ENCODE data around the gene ENKUR. TPM values are rescaled to one million over a fixed set of nuclear protein-coding genes. Genes with fewer than 3 reads are reported as not detected.

Gene ENKUR
- total and polyA plus RNA-seq, 8 donors = 0.40 to 0.47 TPM; not detected in 6

GRCh38 chr10:25061125-25061524, 45.2 kb upstream of the ENKUR start:
- H3K9me3 ChIP-seq = no peaks in the 10 kb centered on the region
- ATAC-seq (no peak), DNase-seq (no peak), FAIRE-seq (no peak)
- H3K4me1 ChIP-seq = peaks cover 0 to 7% (median 0%) of the 10 kb centered on the region in 3 donors
- no peak overlapping the region for H3K4me3 ChIP-seq
- no peak for TF ChIP-seq CTCF (IDR thresholded peaks at IDR 0.05)
- H3K36me3 ChIP-seq = no peaks in the 10 kb centered on the region
- WGBS, 2 donors = 94 to 97% methylated on average over 7 of the region's 7 CpGs
- H3K27me3 ChIP-seq = no peaks in the 10 kb centered on the region
- H3K27ac ChIP-seq = peak overlapping the region in 1 of 4 donors; percentile 95
- intact Hi-C loops (cut with DNase I) = no loop called here

- FAIRE-seq = no peak
- no peak for TF ChIP-seq CTCF (IDR thresholded peaks at IDR 0.05)
Observed at GRCh38 chr10:25059990-25060389, 44.0 kb upstream of the ENKUR start.

GRCh38 chr10:25057886-25058285, 41.9 kb upstream of the ENKUR start:
- Histone ChIP-seq H3K4me3 (no peak overlapping the region), H3K4me1 (peaks cover 0 to 7% (median 0%) of the 10 kb centered on the region in 3 donors), H3K9me3 (no peaks in the 10 kb centered on the region), H3K36me3 (no peaks in the 10 kb centered on the region), H3K27ac (no peak overlapping the region), H3K27me3 (no peaks in the 10 kb centered on the region)
- no peak for TF ChIP-seq CTCF (IDR thresholded peaks at IDR 0.05)
- DNase-seq = no peak
- FAIRE-seq = no peak
- intact Hi-C loops (cut with DNase I) = no loop called here
- WGBS, 2 donors = 82 to 84% methylated on average over 4 of the region's 4 CpGs
- ATAC-seq = no peak

More at GRCh38 chr10:25059990-25060389, 44.0 kb upstream of the ENKUR start:
- H3K4me3 ChIP-seq = no peak overlapping the region
- H3K4me1 ChIP-seq = peaks cover 0 to 7% (median 0%) of the 10 kb centered on the region in 3 donors
- H3K36me3 ChIP-seq = no peaks in the 10 kb centered on the region
- no peaks in the 10 kb centered on the region for H3K9me3 ChIP-seq
- ATAC-seq (peak; percentile 23 to 52 (median 46)), DNase-seq (peak in 5 of 6 donors; percentile 18 to 69 (median 50))
- WGBS, 2 donors = 53 to 65% methylated on average over 7 of the region's 7 CpGs
- peak overlapping the region in 1 of 4 donors; percentile 31 for H3K27ac ChIP-seq
- H3K27me3 ChIP-seq = no peaks in the 10 kb centered on the region
- intact Hi-C loops (cut with DNase I) = no loop called here

GRCh38 chr10:25056726-25057125, 40.8 kb upstream of the ENKUR start:
- TF ChIP-seq CTCF (IDR thresholded peaks at IDR 0.05) = no peak
- Histone ChIP-seq H3K4me3 (no peak overlapping the region), H3K4me1 (no peaks in the 10 kb centered on the region), H3K9me3 (no peaks in the 10 kb centered on the region), H3K36me3 (no peaks in the 10 kb centered on the region), H3K27ac (no peak overlapping the region), H3K27me3 (no peaks in the 10 kb centered on the region)
- whole genome bisulfite sequencing, 2 donors = 43 to 47% methylated on average over 3 of the region's 3 CpGs
- FAIRE-seq = no peak
- no peak for ATAC-seq
- no peak for DNase-seq
- intact Hi-C loops (cut with DNase I) = no loop called here

- ATAC-seq = no peak
- FAIRE-seq = no peak
- no peak for DNase-seq
Observed at GRCh38 chr10:25052012-25052411, 36.1 kb upstream of the ENKUR start.

More at GRCh38 chr10:25052012-25052411, 36.1 kb upstream of the ENKUR start:
- no peaks in the 10 kb centered on the region for H3K36me3 ChIP-seq
- H3K4me1 ChIP-seq = no peaks in the 10 kb centered on the region
- no peak overlapping the region for H3K27ac ChIP-seq
- H3K4me3 ChIP-seq = no peak overlapping the region
- no peak for TF ChIP-seq CTCF (IDR thresholded peaks at IDR 0.05)
- H3K9me3 ChIP-seq = no peaks in the 10 kb centered on the region
- intact Hi-C loops (cut with DNase I) = no loop called here
- WGBS, 2 donors = 30 to 34% methylated on average over 1 of the region's 1 CpG
- no peaks in the 10 kb centered on the region for H3K27me3 ChIP-seq
